Measurements from ENCODE around the gene CTDNEP1.

GRCh38 chr17:7218758-7219157 lies 32.8 kb downstream of the CTDNEP1 start:
- TF ChIP-seq, protein P1, sequence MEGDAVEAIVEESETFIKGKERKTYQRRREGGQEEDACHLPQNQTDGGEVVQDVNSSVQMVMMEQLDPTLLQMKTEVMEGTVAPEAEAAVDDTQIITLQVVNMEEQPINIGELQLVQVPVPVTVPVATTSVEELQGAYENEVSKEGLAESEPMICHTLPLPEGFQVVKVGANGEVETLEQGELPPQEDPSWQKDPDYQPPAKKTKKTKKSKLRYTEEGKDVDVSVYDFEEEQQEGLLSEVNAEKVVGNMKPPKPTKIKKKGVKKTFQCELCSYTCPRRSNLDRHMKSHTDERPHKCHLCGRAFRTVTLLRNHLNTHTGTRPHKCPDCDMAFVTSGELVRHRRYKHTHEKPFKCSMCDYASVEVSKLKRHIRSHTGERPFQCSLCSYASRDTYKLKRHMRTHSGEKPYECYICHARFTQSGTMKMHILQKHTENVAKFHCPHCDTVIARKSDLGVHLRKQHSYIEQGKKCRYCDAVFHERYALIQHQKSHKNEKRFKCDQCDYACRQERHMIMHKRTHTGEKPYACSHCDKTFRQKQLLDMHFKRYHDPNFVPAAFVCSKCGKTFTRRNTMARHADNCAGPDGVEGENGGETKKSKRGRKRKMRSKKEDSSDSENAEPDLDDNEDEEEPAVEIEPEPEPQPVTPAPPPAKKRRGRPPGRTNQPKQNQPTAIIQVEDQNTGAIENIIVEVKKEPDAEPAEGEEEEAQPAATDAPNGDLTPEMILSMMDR (IDR thresholded peaks at IDR 0.05) = no peak
- no peak for TF ChIP-seq POLR2AphosphoS5 (IDR thresholded peaks at IDR 0.05; ENCODE audit: insufficient read depth in 1 of 2, low read depth in 1 of 2)

Measured in vagina (tissue), 2 donors.